T-cell (primary cell): ENCODE data around the gene CELF4. TPM values are rescaled to one million over a fixed set of nuclear protein-coding genes. Genes with fewer than 3 reads are reported as not detected.

ENCODE experiments used
- ATAC-seq, 4 experiments: fragments of 200-7000 bp in 3 of 4; fragments of 150-1000 bp in 1 of 4; cut with Tn5 transposase; replicated peaks in 1 of 4; 1 replicate in 3 of 4; 2 replicates in 1 of 4; pipeline ENCODE4 v1.10.0; 2021; ENCODE audit warnings: moderate library complexity in 3 of 4, mild to moderate bottlenecking in 2 of 4, moderate number of reproducible peaks in 1 of 4
- CTCF ChIA-PET, 2 donors: fragments of 300-600 bp; sonication (Branson Sonifier 250); formaldehyde crosslinking; loops; one replicate each; lab custom pipeline; 2022; ENCODE audit warnings: antibody characterized with exemption in 2 of 2; lab: Charles Lee
- POLR2A ChIA-PET, 2 donors: fragments of 300-600 bp; sonication (Branson Sonifier 250); formaldehyde crosslinking; loops; one replicate each; lab custom pipeline; 2022; ENCODE audit warnings: antibody characterized with exemption in 2 of 2; lab: Charles Lee
- DNase-seq, 35 experiments: peaks; one replicate each; pipeline versions ENCODE4 v3.0.0 to v3.0.0-alpha.2; 2013 to 2023
- H3K27ac ChIP-seq: one replicate; pipeline ENCODE4 v1.5.1; 2013; ENCODE audit warnings: low read length
- H3K27me3 ChIP-seq, 2 experiments: replicated peaks in 1 of 2; 1 replicate in 1 of 2; 2 replicates in 1 of 2; pipeline versions ENCODE4 v1.6.1 to v1.7.0; 2013; ENCODE audit warnings: low read length in 1 of 2, mixed read lengths in 1 of 2; ENCODE audit not compliant: control insufficient read depth in 2 of 2, insufficient read depth in 2 of 2; ENCODE audit errors: extremely low read depth in 1 of 2
- H3K36me3 ChIP-seq, 2 donors: 1 replicate in 1 of 2; 2 replicates in 1 of 2; pipeline versions ENCODE4 v1.6.1 to v1.7.0; 2013; ENCODE audit warnings: low read length in 1 of 2; ENCODE audit not compliant: control insufficient read depth in 2 of 2, insufficient read depth in 1 of 2; ENCODE audit errors: extremely low read depth in 1 of 2
- H3K4me1 ChIP-seq, 2 experiments: 1 replicate in 1 of 2; 2 replicates in 1 of 2; pipeline versions ENCODE4 v1.6.1 to v1.7.0; 2013; ENCODE audit warnings: low read length in 2 of 2, mixed read lengths in 1 of 2; ENCODE audit not compliant: insufficient read depth in 2 of 2, control insufficient read depth in 1 of 2; ENCODE audit errors: extremely low read depth in 1 of 2
- H3K4me3 ChIP-seq, 2 donors: 1 replicate in 1 of 2; 2 replicates in 1 of 2; pipeline versions ENCODE4 v1.5.1 to v1.7.0; 2013; ENCODE audit warnings: mild to moderate bottlenecking in 2 of 2, low read length in 1 of 2, moderate library complexity in 1 of 2; ENCODE audit not compliant: control insufficient read depth in 1 of 2; ENCODE audit errors: extremely low read depth in 1 of 2
- H3K9me3 ChIP-seq: 2 replicates; pipeline ENCODE4 v1.7.0; 2013
- H3K27ac Mint-ChIP-seq, 2 donors: one replicate each; pipeline ENCODE4 v1.8.0; 2020 to 2021; ENCODE audit warnings: mild to moderate bottlenecking in 2 of 2, mixed read lengths in 2 of 2
- H3K27me3 Mint-ChIP-seq, 2 donors: one replicate each; pipeline ENCODE4 v1.8.0; 2021 to 2022; ENCODE audit warnings: mixed read lengths in 2 of 2
- H3K36me3 Mint-ChIP-seq: one replicate; pipeline ENCODE4 v1.8.0; 2021; ENCODE audit warnings: mixed read lengths
- H3K4me1 Mint-ChIP-seq, 3 donors: one replicate each; pipeline ENCODE4 v1.8.0; 2020 to 2022; ENCODE audit warnings: mixed read lengths in 3 of 3, mild to moderate bottlenecking in 1 of 3
- H3K4me3 Mint-ChIP-seq, 3 donors: one replicate each; pipeline ENCODE4 v1.8.0; 2020 to 2022; ENCODE audit warnings: mild to moderate bottlenecking in 3 of 3, mixed read lengths in 3 of 3, moderate library complexity in 3 of 3
- H3K9me3 Mint-ChIP-seq, 3 donors: one replicate each; pipeline ENCODE4 v1.8.0; 2020 to 2022; ENCODE audit warnings: mixed read lengths in 3 of 3
- WGBS: methylation state at CpG from one replicate; pipeline ENCODE4 v1.1.5; 2013; ENCODE audit warnings: missing lambda C conversion rate; ENCODE audit not compliant: insufficient coverage; 5-methylcytosine and 5-hydroxymethylcytosine counted together
- total RNA-seq, 35 experiments: library from RNA in 6 of 35; stranded (reverse) in 6 of 35; fragments of 120-200 nt in 1 of 35; gene quantifications; one replicate each; pipeline versions ENCODE4 v1.2.1 to v1.2.4 and lab custom pipeline; 2013 to 2026

Gene CELF4
- total RNA-seq, 5 donors from 2014 or later (not counting 1 experiment from before 2014, with no cell fraction given), result not detected

- no peaks in the 10 kb centered on the region for H3K9me3 Mint-ChIP-seq
- POLR2A ChIA-PET, result no interaction called here
- H3K4me1 Mint-ChIP-seq, result peaks cover 2 to 5% (median 3%) of the 10 kb centered on the region in 3 donors
- ATAC-seq (no peak), DNase-seq (no peak)
- H3K36me3 Mint-ChIP-seq, result no peaks in the 10 kb centered on the region
- H3K27ac Mint-ChIP-seq, result no peak overlapping the region
- no peak overlapping the region for H3K4me3 Mint-ChIP-seq
- 77% methylated on average over 2 of the region's 2 CpGs for WGBS
- Histone ChIP-seq H3K36me3 (no peaks in the 10 kb centered on the region), H3K9me3 (no peaks in the 10 kb centered on the region), H3K4me1 (no peaks in the 10 kb centered on the region), H3K27ac (no peak overlapping the region), H3K27me3 (peaks cover 0 to 28% of the 10 kb centered on the region in 2 experiments), H3K4me3 (no peak overlapping the region)
- CTCF ChIA-PET, result no interaction called here
- peaks cover 7 to 15% of the 10 kb centered on the region in 2 donors for H3K27me3 Mint-ChIP-seq
Measured at GRCh38 chr18:37348729-37349128, 216.9 kb downstream of the CELF4 start.

GRCh38 chr18:37346048-37346447 is 219.6 kb downstream of the CELF4 start:
- Histone ChIP-seq H3K36me3 (no peaks in the 10 kb centered on the region), H3K27me3 (peaks cover 0 to 36% of the 10 kb centered on the region in 2 experiments), H3K4me3 (no peak overlapping the region), H3K27ac (no peak overlapping the region), H3K4me1 (no peaks in the 10 kb centered on the region), H3K9me3 (no peaks in the 10 kb centered on the region)
- peaks cover 2 to 11% (median 3%) of the 10 kb centered on the region in 3 donors for H3K4me1 Mint-ChIP-seq
- 100% methylated on average over 1 of the region's 3 CpGs for whole genome bisulfite sequencing
- no peak for ATAC-seq
- no peaks in the 10 kb centered on the region for H3K9me3 Mint-ChIP-seq
- peaks cover 8 to 21% of the 10 kb centered on the region in 2 donors for H3K27me3 Mint-ChIP-seq
- H3K4me3 Mint-ChIP-seq, result no peak overlapping the region
- no peaks in the 10 kb centered on the region for H3K36me3 Mint-ChIP-seq
- CTCF ChIA-PET, result no interaction called here
- no peak overlapping the region for H3K27ac Mint-ChIP-seq
- DNase-seq, result no peak
- POLR2A ChIA-PET, result no interaction called here

- Histone ChIP-seq H3K4me1 (no peaks in the 10 kb centered on the region), H3K9me3 (no peaks in the 10 kb centered on the region), H3K27ac (no peak overlapping the region), H3K27me3 (peaks cover 0 to 38% of the 10 kb centered on the region in 2 experiments), H3K4me3 (no peak overlapping the region), H3K36me3 (no peaks in the 10 kb centered on the region)
- no peaks in the 10 kb centered on the region for H3K36me3 Mint-ChIP-seq
- DNase-seq (no peak), ATAC-seq (peak in 1 of 4 experiments; percentile 18)
- ChIA-PET POLR2A (no interaction called here), CTCF (interaction anchor here in 1 of 2 donors (0.6 to 1.1 kb wide), 3 partner anchors 22 to 431 kb away, joined by 3 to 7 read pairs (median 6); no protein-coding TSS in a partner anchor)
- H3K9me3 Mint-ChIP-seq, result no peaks in the 10 kb centered on the region
- H3K4me1 Mint-ChIP-seq, result peaks cover 2 to 11% (median 3%) of the 10 kb centered on the region in 3 donors
- peaks cover 10 to 23% of the 10 kb centered on the region in 2 donors for H3K27me3 Mint-ChIP-seq
- no peak overlapping the region for H3K27ac Mint-ChIP-seq
- no peak overlapping the region for H3K4me3 Mint-ChIP-seq
- 51% methylated on average over 6 of the region's 7 CpGs for WGBS
Measured at GRCh38 chr18:37343542-37343851, 222.1 kb downstream of the CELF4 start.

- Histone ChIP-seq H3K9me3 (no peaks in the 10 kb centered on the region), H3K4me1 (no peaks in the 10 kb centered on the region), H3K4me3 (no peak overlapping the region), H3K27me3 (peaks cover 0 to 32% of the 10 kb centered on the region in 2 experiments), H3K27ac (no peak overlapping the region), H3K36me3 (no peaks in the 10 kb centered on the region)
- Mint-ChIP-seq H3K4me3 (no peak overlapping the region), H3K27ac (no peak overlapping the region), H3K27me3 (peaks cover 16 to 18% of the 10 kb centered on the region in 2 donors), H3K36me3 (no peaks in the 10 kb centered on the region), H3K9me3 (no peaks in the 10 kb centered on the region), H3K4me1 (peaks cover 2 to 11% (median 3%) of the 10 kb centered on the region in 3 donors)
- ATAC-seq (no peak), DNase-seq (no peak)
- ChIA-PET CTCF (no interaction called here), POLR2A (no interaction called here)
- WGBS, result 73% methylated on average over 2 of the region's 5 CpGs
Measured at GRCh38 chr18:37341473-37342086, 224.0 kb downstream of the CELF4 start.

GRCh38 chr18:37341016-37341415 is 224.6 kb downstream of the CELF4 start:
- Mint-ChIP-seq H3K9me3 (no peaks in the 10 kb centered on the region), H3K4me3 (no peak overlapping the region), H3K4me1 (peaks cover 2 to 11% (median 3%) of the 10 kb centered on the region in 3 donors), H3K36me3 (no peaks in the 10 kb centered on the region), H3K27me3 (peaks cover 10 to 18% of the 10 kb centered on the region in 2 donors), H3K27ac (no peak overlapping the region)
- Histone ChIP-seq H3K4me3 (no peak overlapping the region), H3K27me3 (peaks cover 0 to 32% of the 10 kb centered on the region in 2 experiments), H3K27ac (no peak overlapping the region), H3K36me3 (no peaks in the 10 kb centered on the region), H3K9me3 (no peaks in the 10 kb centered on the region), H3K4me1 (no peaks in the 10 kb centered on the region)
- ChIA-PET POLR2A (no interaction called here), CTCF (no interaction called here)
- WGBS, result 73% methylated on average over 2 of the region's 2 CpGs
- ATAC-seq (no peak), DNase-seq (no peak)

- H3K36me3 Mint-ChIP-seq, result no peaks in the 10 kb centered on the region
- 70% methylated on average over 5 of the region's 11 CpGs for WGBS
- peaks cover 0 to 25% of the 10 kb centered on the region in 2 experiments for H3K27me3 ChIP-seq
- peaks cover 9 to 18% of the 10 kb centered on the region in 2 donors for H3K27me3 Mint-ChIP-seq
- H3K9me3 Mint-ChIP-seq, result no peaks in the 10 kb centered on the region
- H3K4me1 ChIP-seq, result no peaks in the 10 kb centered on the region
- H3K27ac Mint-ChIP-seq, result no peak overlapping the region
- H3K9me3 ChIP-seq, result no peaks in the 10 kb centered on the region
- H3K27ac ChIP-seq, result no peak overlapping the region
- peaks cover 2 to 11% (median 3%) of the 10 kb centered on the region in 3 donors for H3K4me1 Mint-ChIP-seq
- ChIA-PET POLR2A (no interaction called here), CTCF (no interaction called here)
- no peak overlapping the region for H3K4me3 ChIP-seq
- H3K4me3 Mint-ChIP-seq, result no peak overlapping the region
- ATAC-seq, result no peak
- no peak for DNase-seq
- H3K36me3 ChIP-seq, result no peaks in the 10 kb centered on the region
Measured at GRCh38 chr18:37339701-37340215, 225.8 kb downstream of the CELF4 start.
